ENCODE measurements around the gene VSNL1. TPM values are rescaled to one million over a fixed set of nuclear protein-coding genes. Genes with fewer than 3 reads are reported as not detected.

The VSNL1 gene
- total RNA-seq, 1 donor from 2014 or later, result 0.13 TPM

DNA sequence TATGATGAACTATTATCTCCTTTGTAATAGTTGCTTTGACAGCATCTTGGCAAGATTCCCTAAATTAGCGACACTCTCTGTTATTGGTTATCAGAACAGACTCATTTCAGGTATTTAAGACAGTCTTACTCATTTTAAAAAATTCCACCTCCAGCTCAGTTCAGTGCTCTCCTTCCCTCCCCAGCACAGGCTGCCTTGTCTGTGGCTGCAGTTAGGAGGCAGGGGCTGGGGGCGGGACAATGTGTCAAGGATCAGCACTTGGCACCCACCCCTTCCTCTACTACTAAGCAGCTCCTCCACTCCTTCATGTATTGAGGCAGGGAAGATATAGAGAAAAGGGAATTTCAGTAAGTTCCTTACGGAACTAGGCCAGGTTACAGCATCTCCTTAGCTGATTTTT lies 85.0 kb downstream of the VSNL1 start:
- TF ChIP-seq, protein P1, sequence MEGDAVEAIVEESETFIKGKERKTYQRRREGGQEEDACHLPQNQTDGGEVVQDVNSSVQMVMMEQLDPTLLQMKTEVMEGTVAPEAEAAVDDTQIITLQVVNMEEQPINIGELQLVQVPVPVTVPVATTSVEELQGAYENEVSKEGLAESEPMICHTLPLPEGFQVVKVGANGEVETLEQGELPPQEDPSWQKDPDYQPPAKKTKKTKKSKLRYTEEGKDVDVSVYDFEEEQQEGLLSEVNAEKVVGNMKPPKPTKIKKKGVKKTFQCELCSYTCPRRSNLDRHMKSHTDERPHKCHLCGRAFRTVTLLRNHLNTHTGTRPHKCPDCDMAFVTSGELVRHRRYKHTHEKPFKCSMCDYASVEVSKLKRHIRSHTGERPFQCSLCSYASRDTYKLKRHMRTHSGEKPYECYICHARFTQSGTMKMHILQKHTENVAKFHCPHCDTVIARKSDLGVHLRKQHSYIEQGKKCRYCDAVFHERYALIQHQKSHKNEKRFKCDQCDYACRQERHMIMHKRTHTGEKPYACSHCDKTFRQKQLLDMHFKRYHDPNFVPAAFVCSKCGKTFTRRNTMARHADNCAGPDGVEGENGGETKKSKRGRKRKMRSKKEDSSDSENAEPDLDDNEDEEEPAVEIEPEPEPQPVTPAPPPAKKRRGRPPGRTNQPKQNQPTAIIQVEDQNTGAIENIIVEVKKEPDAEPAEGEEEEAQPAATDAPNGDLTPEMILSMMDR (IDR thresholded peaks at IDR 0.05; ENCODE audit: insufficient read depth, low read length, poor library complexity, severe bottlenecking), result no peak
- DNase-seq (ENCODE audit: low read depth), result no peak
- no peak overlapping the region for H3K4me3 ChIP-seq (ENCODE audit: low read depth, low read length)
- H3K27me3 ChIP-seq (ENCODE audit: control insufficient read depth, insufficient read depth, low read length), result no peaks in the 10 kb centered on the region
- H3K36me3 ChIP-seq (ENCODE audit: control insufficient read depth, insufficient read depth, low read length), result no peaks in the 10 kb centered on the region

DNA sequence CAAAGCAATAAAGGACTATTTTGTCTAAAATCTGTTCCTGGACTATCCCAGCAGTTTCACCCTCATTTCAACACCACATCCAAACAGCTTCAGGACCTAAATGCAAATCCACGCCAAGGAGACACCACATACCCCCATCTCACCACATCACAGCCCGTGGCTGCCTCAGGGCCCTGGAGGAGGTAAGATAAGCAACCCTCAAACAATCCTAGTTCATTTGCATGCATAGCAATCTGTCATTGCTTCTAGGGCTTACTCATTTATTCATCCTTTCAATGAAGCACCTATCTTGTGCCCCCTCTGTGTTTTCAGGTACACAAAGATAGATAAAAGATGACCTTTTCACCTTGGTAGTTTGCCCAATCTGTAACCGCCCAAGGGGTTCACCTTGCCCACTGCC lies 86.5 kb downstream of the VSNL1 start:
- no peak overlapping the region for H3K4me3 ChIP-seq (ENCODE audit: low read depth, low read length)
- no peaks in the 10 kb centered on the region for H3K27me3 ChIP-seq (ENCODE audit: control insufficient read depth, insufficient read depth, low read length)
- TF ChIP-seq, protein P1 (IDR thresholded peaks at IDR 0.05; ENCODE audit: insufficient read depth, low read length, poor library complexity, severe bottlenecking), result no peak
- DNase-seq (ENCODE audit: low read depth), result no peak
- H3K36me3 ChIP-seq (ENCODE audit: control insufficient read depth, insufficient read depth, low read length), result no peaks in the 10 kb centered on the region

- no peak for DNase-seq (ENCODE audit: low read depth)
- no peak overlapping the region for H3K4me3 ChIP-seq (ENCODE audit: low read depth, low read length)
- H3K36me3 ChIP-seq (ENCODE audit: control insufficient read depth, insufficient read depth, low read length), result no peaks in the 10 kb centered on the region
- TF ChIP-seq, protein P1 (IDR thresholded peaks at IDR 0.05; ENCODE audit: insufficient read depth, low read length, poor library complexity, severe bottlenecking), result no peak
- H3K27me3 ChIP-seq (ENCODE audit: control insufficient read depth, insufficient read depth, low read length), result no peaks in the 10 kb centered on the region
Observed at GRCh38 chr2:17627434-17627833, 86.9 kb downstream of the VSNL1 start.

DNA sequence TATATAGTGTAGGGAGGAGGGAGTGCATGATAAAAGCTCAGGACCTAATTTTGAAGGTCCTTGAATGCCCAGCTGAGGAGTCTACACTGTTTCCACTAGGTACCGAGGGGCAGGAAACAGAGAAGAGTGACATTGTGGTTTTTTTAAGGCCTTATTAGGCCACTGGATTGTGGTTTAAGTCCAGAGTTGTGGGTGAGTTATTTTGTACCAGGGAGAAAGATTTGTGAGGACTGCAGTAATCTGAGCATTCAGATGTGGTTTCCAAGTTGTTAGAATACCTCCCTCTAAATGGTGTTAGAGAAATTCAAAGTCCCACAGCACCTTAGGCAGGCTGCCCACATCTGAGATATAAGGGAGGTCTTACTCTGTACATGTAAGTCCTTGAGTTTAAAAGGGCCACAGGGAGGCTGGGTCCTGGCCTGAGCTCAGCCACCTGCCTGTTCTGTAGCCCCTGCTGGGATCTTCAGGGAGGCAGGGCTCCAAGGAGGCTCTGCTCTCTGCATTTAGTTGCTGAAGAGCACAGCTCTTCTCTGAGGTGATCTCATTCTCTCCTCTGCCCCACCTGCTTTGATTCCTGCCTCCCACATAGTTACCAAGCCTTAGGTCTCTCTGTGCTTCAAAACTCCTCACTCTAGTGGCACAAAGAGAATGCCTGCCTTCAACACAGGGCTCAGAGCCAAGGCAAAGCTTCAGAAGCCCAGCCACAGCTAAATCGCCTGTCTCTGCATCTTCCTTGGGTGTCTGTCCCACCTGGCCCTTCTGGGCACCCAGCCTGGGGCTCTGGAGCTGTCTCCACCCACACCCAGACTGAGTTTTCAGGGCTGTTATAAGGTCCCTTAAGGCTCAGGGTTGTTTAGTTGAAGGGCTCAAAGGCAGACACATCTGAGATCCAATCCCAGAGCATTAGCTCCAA lies 88.1 kb downstream of the VSNL1 start:
- no peaks in the 10 kb centered on the region for H3K27me3 ChIP-seq (ENCODE audit: control insufficient read depth, insufficient read depth, low read length)
- no peak overlapping the region for H3K4me3 ChIP-seq (ENCODE audit: low read depth, low read length)
- TF ChIP-seq, protein P1 (IDR thresholded peaks at IDR 0.05; ENCODE audit: insufficient read depth, low read length, poor library complexity, severe bottlenecking), result no peak
- no peak for DNase-seq (ENCODE audit: low read depth)
- H3K36me3 ChIP-seq (ENCODE audit: control insufficient read depth, insufficient read depth, low read length), result no peaks in the 10 kb centered on the region

DNA sequence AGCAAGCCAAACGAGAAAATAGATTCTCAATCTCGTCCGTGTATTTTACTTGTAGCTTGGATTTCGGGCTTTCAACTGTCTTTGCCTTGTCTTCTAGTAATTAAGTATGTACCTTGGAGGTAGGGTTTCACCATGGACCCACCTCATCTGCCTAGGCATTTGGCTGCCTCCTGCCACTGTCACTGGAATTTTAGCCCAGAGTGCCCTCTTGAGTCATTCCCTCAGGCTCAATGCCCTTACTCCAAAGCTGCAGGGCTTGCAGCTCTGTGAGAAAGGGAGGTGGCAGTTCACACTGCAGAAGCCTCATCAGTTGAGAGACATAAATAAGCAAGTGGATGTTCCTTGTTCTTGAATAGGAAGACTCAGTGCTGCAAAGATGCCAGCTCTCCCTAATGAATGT lies 89.6 kb downstream of the VSNL1 start:
- Histone ChIP-seq H3K4me3 (ENCODE audit: low read depth, low read length) (no peak overlapping the region), H3K36me3 (ENCODE audit: control insufficient read depth, insufficient read depth, low read length) (no peaks in the 10 kb centered on the region), H3K27me3 (ENCODE audit: control insufficient read depth, insufficient read depth, low read length) (no peaks in the 10 kb centered on the region)
- no peak for DNase-seq (ENCODE audit: low read depth)
- TF ChIP-seq, protein P1 (IDR thresholded peaks at IDR 0.05; ENCODE audit: insufficient read depth, low read length, poor library complexity, severe bottlenecking), result no peak
